Fibroblast of mammary gland (primary cell): ENCODE data around the gene SLC5A10.

Experiments used
- DNase-seq: peaks from one replicate; pipeline ENCODE4 v3.0.0-alpha.2; 2010; ENCODE audit warnings: low read depth
- H3K4me3 ChIP-seq: 2 replicates; pipeline ENCODE4 v1.5.1; 2011; ENCODE audit warnings: low read depth, mild to moderate bottlenecking, low read length, moderate library complexity; ENCODE audit not compliant: control insufficient read depth
- TF ChIP-seq, protein P1 (sequence below): conservative IDR thresholded peaks from 2 replicates; pipeline ENCODE4 v1.5.1; 2011; ENCODE audit warnings: low read depth, low read length, inconsistent platforms; ENCODE audit not compliant: control insufficient read depth, insufficient read depth

SLC5A10 gene

DNA sequence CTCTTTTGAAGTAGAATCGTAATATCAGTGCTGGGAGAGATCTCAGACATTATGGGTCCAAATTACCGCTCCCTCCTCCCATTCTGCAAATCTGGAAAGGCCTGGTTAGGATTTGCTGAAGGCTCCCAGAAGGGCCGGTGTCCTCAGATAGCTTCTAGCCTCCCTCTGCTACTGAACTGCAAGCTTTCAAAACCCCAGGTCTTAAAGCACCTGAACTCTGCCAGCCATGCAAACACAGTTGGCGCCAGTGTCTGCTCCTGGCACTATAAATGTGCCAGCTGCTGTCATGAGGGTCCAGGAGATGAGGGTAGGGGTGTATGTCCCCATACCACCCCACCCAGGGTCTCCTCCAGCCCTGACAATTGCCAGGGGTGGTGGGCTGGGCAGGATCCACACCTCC lies 24.2 kb downstream of the SLC5A10 start:
- H3K4me3 ChIP-seq, result no peak overlapping the region
- TF ChIP-seq, protein P1, sequence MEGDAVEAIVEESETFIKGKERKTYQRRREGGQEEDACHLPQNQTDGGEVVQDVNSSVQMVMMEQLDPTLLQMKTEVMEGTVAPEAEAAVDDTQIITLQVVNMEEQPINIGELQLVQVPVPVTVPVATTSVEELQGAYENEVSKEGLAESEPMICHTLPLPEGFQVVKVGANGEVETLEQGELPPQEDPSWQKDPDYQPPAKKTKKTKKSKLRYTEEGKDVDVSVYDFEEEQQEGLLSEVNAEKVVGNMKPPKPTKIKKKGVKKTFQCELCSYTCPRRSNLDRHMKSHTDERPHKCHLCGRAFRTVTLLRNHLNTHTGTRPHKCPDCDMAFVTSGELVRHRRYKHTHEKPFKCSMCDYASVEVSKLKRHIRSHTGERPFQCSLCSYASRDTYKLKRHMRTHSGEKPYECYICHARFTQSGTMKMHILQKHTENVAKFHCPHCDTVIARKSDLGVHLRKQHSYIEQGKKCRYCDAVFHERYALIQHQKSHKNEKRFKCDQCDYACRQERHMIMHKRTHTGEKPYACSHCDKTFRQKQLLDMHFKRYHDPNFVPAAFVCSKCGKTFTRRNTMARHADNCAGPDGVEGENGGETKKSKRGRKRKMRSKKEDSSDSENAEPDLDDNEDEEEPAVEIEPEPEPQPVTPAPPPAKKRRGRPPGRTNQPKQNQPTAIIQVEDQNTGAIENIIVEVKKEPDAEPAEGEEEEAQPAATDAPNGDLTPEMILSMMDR, result no peak
- DNase-seq, result no peak

DNA sequence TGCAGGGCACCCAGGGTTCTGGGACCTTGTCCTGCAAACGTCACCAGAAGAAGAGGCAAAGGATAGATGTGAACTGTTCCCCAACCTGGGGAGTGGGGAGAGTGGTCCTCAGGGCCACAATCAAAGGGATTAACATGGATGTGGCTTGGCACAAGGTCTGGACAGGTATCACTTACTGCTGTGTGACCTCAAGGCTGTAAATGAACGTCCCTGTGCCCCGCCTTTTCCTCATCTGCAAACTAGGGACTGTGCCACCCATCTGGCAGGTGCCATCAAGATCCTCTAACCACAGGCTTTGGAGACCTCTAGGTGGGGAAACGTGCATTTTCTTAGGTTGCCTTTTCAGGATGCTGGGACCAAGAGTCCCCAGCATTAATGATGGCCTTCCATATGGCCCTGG lies 25.1 kb downstream of the SLC5A10 start:
- no peak for DNase-seq
- TF ChIP-seq, protein P1, result no peak
- no peak overlapping the region for H3K4me3 ChIP-seq

DNA sequence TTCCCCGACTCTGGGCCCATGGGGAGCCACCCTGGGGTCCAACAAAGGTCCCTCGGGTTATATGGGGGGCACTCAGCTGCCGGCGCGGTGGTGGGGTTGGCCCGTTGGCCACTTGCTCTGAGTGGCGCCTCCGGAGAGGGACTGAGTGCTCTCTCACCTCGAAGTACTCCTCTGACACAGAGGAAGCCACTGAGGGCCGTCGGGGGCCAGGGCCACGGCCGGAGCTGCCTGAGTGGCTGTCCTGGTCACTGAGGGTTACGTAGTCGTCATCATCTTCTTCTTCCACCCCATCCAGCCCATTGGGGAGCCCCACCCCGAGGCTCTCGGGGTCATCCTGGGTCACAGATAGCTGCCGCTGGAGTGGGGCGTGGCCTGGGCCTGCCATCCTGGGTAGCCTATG lies 25.7 kb downstream of the SLC5A10 start:
- H3K4me3 ChIP-seq, result no peak overlapping the region
- DNase-seq, result no peak
- TF ChIP-seq, protein P1, result no peak

DNA sequence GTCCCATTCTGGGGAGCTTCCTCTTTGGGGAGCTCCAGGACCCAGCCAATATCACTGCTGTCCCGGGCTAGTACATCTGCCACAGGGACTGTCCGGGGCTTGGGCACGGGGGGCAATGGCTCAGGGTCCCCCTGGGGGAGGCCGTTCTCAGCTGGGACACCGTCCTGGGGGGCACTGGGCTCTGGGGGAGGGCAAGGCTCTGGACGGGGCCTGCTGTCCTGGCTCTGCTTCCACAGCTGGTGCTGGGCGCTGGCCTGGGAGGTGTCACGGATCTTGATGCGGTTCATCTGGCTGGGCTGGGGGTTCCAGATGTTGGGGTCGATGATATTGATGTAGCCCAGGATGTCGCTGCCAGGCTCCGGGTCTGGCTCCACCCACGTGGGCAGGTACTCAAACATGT lies 26.1 kb downstream of the SLC5A10 start:
- H3K4me3 ChIP-seq, result no peak overlapping the region
- TF ChIP-seq, protein P1, result no peak
- DNase-seq, result no peak

DNA sequence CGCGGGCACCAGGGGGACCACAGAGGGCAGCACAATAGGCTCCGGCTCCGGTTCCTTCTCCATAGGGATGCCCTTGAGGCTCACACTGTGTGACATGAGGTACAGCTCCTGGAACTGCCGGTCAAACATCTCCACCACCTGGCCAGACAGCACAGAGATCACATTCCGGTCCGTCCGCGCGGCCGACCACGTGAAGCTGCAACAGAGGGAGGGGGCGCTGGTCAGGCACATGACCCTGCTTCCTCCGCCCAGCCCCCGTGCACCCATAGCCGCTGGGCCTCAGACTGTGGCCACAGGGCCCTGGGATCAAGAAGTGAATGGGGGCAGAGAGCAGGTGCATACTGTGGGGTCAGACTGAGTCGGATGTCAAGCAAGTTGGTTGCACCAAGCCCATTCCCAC lies 26.7 kb downstream of the SLC5A10 start:
- TF ChIP-seq, protein P1, result no peak
- H3K4me3 ChIP-seq, result no peak overlapping the region
- no peak for DNase-seq

DNA sequence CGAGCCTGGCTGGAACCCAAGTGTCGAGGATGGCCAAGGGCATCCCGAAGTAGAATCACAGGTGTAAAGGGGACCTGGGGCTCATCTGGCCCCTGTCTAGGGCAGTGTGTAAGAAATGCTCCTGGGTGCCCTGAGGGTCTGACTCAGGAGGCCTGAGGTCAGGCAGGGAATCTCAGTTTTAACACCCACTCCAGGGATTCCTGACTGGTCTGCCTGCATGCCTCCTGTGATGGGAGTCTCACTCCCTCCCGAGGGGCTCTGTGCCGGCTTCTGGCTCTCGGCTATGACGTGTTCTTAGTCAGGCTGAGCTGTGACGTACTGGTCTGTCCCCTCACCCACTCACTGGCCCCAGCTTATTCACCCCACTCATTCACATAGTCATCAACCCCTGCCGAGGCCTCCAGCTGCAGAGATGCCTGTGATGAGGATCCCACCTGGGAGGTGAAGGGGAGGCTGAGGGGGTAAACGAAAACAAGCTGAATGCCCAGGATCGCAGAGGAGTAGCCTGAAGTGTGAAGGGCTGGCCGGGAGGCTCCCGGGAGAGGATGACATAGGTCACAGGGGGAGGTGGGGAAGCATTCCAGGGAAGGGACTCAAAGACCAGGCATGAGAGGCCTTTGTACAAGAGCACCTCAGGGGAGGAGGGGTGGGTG lies 28.8 kb downstream of the SLC5A10 start:
- peak; percentile 83 for DNase-seq
- no peak overlapping the region for H3K4me3 ChIP-seq
- TF ChIP-seq, protein P1, result no peak

DNA sequence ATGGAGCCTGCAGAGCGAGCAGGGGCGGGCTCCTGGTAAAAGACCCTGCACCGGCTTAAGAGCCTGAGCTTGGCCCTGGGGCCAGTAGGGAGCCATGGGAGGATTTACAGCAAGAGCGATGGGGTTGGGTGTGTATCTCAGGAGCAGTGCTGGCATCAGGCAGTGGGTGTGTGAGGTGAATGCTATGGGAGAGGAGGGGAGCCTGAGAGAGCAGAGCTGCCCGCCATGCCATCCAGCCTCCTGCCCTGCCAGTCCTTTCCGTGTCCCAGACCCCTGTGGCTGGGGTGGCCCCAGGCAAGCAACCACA lies 29.3 kb downstream of the SLC5A10 start:
- H3K4me3 ChIP-seq, result no peak overlapping the region
- no peak for DNase-seq
- TF ChIP-seq, protein P1, result no peak
